ENCODE results near the gene ARMC10. TPM values are rescaled to one million over a fixed set of nuclear protein-coding genes. Genes with fewer than 3 reads are reported as not detected.

Gene ARMC10
- total RNA-seq, 1 donor, result 35.0 TPM

GRCh38 chr7:103123529-103123928 is 48.6 kb downstream of the ARMC10 start:
- TF ChIP-seq CTCF (IDR thresholded peaks at IDR 0.05; ENCODE audit: insufficient read depth, low read depth, low read length), result no peak
- no peak overlapping the region for H3K4me3 ChIP-seq (ENCODE audit: low read depth, low read length)
- DNase-seq (ENCODE audit: low read depth), result no peak

GRCh38 chr7:103124429-103124979 is 49.6 kb downstream of the ARMC10 start:
- no peak for TF ChIP-seq CTCF (IDR thresholded peaks at IDR 0.05; ENCODE audit: insufficient read depth, low read depth, low read length)
- DNase-seq (ENCODE audit: low read depth), result no peak
- H3K4me3 ChIP-seq (ENCODE audit: low read depth, low read length), result no peak overlapping the region

- no peak for DNase-seq (ENCODE audit: low read depth)
- TF ChIP-seq CTCF (IDR thresholded peaks at IDR 0.05; ENCODE audit: insufficient read depth, low read depth, low read length), result no peak
- no peak overlapping the region for H3K4me3 ChIP-seq (ENCODE audit: low read depth, low read length)
Observed at GRCh38 chr7:103127006-103127405, 52.1 kb downstream of the ARMC10 start.

GRCh38 chr7:103129702-103130549 is 55.0 kb downstream of the ARMC10 start:
- DNase-seq (ENCODE audit: low read depth), result no peak
- H3K4me3 ChIP-seq (ENCODE audit: low read depth, low read length), result peak overlapping the region; percentile 2
- TF ChIP-seq CTCF (IDR thresholded peaks at IDR 0.05; ENCODE audit: insufficient read depth, low read depth, low read length), result no peak

- no peak overlapping the region for H3K4me3 ChIP-seq (ENCODE audit: low read depth, low read length)
- DNase-seq (ENCODE audit: low read depth), result no peak
- TF ChIP-seq CTCF (IDR thresholded peaks at IDR 0.05; ENCODE audit: insufficient read depth, low read depth, low read length), result no peak
Observed at GRCh38 chr7:103130901-103131624, 56.1 kb downstream of the ARMC10 start.

- TF ChIP-seq CTCF (IDR thresholded peaks at IDR 0.05; ENCODE audit: insufficient read depth, low read depth, low read length), result no peak
- H3K4me3 ChIP-seq (ENCODE audit: low read depth, low read length), result no peak overlapping the region
- DNase-seq (ENCODE audit: low read depth), result no peak
Observed at GRCh38 chr7:103132995-103133688, 58.2 kb downstream of the ARMC10 start.

Measured in fibroblast of villous mesenchyme (primary cell).